PC-3 (cell line): ENCODE results near the gene TMTC2. TPM values are rescaled to one million over a fixed set of nuclear protein-coding genes. Genes with fewer than 3 reads are reported as not detected.

Experiments
- ATAC-seq: fragments of 200-7000 bp; cut with Tn5 transposase; 2 replicates; pipeline ENCODE4 v1.9.1; 2020; ENCODE audit warnings: mild to moderate bottlenecking, moderate library complexity
- BruUV-seq: library from RNA; stranded (reverse); fragments of 400-500 nt; replicated peaks from 2 replicates; lab custom pipeline; 2021; lab: Mats Ljungman, UMichigan
- CTCF ChIA-PET: fragments of 300-600 bp; sonication (Branson Sonifier 250); formaldehyde crosslinking; loops from one replicate; lab custom pipeline; 2022; ENCODE audit warnings: antibody characterized with exemption; lab: Charles Lee
- POLR2A ChIA-PET: fragments of 300-600 bp; sonication (Branson Sonifier 250); formaldehyde crosslinking; loops from one replicate; lab custom pipeline; 2022; ENCODE audit warnings: antibody characterized with exemption; ENCODE audit not compliant: unreplicated experiment; lab: Charles Lee
- DNase-seq: peaks from one replicate; pipeline ENCODE4 v3.0.0-alpha.2; 2015
- H2AFZ ChIP-seq: fragments of 300-600 bp; sonication (generic); 2 replicates; pipeline ENCODE4 v1.6.0; 2016; ENCODE audit warnings: antibody characterized with exemption, low read length
- H3F3A ChIP-seq: fragments of 300-600 bp; sonication (generic); one replicate; pipeline ENCODE4 v1.6.0; 2017; ENCODE audit warnings: antibody characterized with exemption, low read length, control low read depth, mild to moderate bottlenecking; ENCODE audit not compliant: unreplicated experiment
- H3K27ac ChIP-seq: fragments of 300-600 bp; sonication (generic); 2 replicates; pipeline ENCODE4 v1.5.1; 2016; ENCODE audit warnings: mild to moderate bottlenecking, low read length
- H3K27me3 ChIP-seq: fragments of 300-600 bp; sonication (generic); 2 replicates; pipeline ENCODE4 v1.6.1; 2016; ENCODE audit warnings: low read length, mixed read lengths
- H3K36me3 ChIP-seq: fragments of 300-600 bp; sonication (generic); 2 replicates; pipeline ENCODE4 v1.6.1; 2016; ENCODE audit warnings: low read depth, mixed run types, low read length, mixed read lengths
- H3K4me1 ChIP-seq: fragments of 300-600 bp; sonication (generic); 2 replicates; pipeline ENCODE4 v1.5.1; 2016; ENCODE audit warnings: low read length; ENCODE audit not compliant: insufficient read depth
- H3K4me2 ChIP-seq: fragments of 300-600 bp; sonication (generic); 2 replicates; pipeline ENCODE4 v1.6.0; 2016; ENCODE audit warnings: low read length
- H3K4me3 ChIP-seq: fragments of 300-600 bp; sonication (generic); 2 replicates; pipeline ENCODE4 v1.5.1; 2016; ENCODE audit warnings: mild to moderate bottlenecking, low read length, mixed read lengths
- H3K79me2 ChIP-seq: fragments of 300-600 bp; sonication (generic); 2 replicates; pipeline ENCODE4 v1.6.1; 2017; ENCODE audit warnings: low read length, mixed read lengths
- H3K9ac ChIP-seq: fragments of 300-600 bp; sonication (generic); 2 replicates; pipeline ENCODE4 v1.6.0; 2016; ENCODE audit warnings: mild to moderate bottlenecking, low read length
- H3K9me2 ChIP-seq: fragments of 300-600 bp; sonication (generic); replicated peaks from 2 replicates; pipeline ENCODE4 v1.6.1; 2016; ENCODE audit warnings: mixed run types, low read length, mixed read lengths
- H3K9me3 ChIP-seq: fragments of 300-600 bp; sonication (generic); 2 replicates; pipeline ENCODE4 v1.6.1; 2016; ENCODE audit warnings: low read length, mixed read lengths
- H4K20me1 ChIP-seq: fragments of 300-600 bp; sonication (generic); 2 replicates; pipeline ENCODE4 v1.6.1; 2016; ENCODE audit warnings: low read length, mixed read lengths
- CTCF ChIP-seq: fragments of 300-600 bp; sonication (generic); conservative IDR thresholded peaks from 2 replicates; pipeline ENCODE4 v1.5.1; 2017; ENCODE audit warnings: antibody characterized with exemption, low read depth, mild to moderate bottlenecking, low read length
- EZH2 ChIP-seq: fragments of 300-600 bp; sonication (generic); IDR thresholded peaks from one replicate; pipeline ENCODE4 v1.6.1; 2017; ENCODE audit warnings: antibody characterized with exemption, mild to moderate bottlenecking, low read length; ENCODE audit not compliant: unreplicated experiment
- EZH2phosphoT487 ChIP-seq: fragments of 300-600 bp; sonication (generic); IDR thresholded peaks from 2 replicates; pipeline ENCODE4 v1.6.1; 2018; ENCODE audit warnings: mild to moderate bottlenecking, antibody characterized with exemption, low read length, borderline replicate concordance
- intact Hi-C: fragments of 100-400 bp; cut with micrococcal nuclease; formaldehyde crosslinking; loops from 2 replicates; pipeline ENCODE4 v1.9.0; 2023
- total RNA-seq: library from RNA; depleted of rRNA; stranded (reverse); fragments of >200 nt; gene quantifications from 2 replicates; pipeline ENCODE4 v1.2.3, GENCODE V29; 2014

The TMTC2 gene
- total RNA-seq, 1 experiment from 2014 or later, result 10.7 TPM

- Histone ChIP-seq H3K79me2 (peaks cover 33% of the 10 kb centered on the region), H3K4me1 (peaks cover 31% of the 10 kb centered on the region), H3K36me3 (peaks cover 16% of the 10 kb centered on the region), H3K9me3 (no peaks in the 10 kb centered on the region), H3K4me3 (peak overlapping the region; percentile 76), H3F3A (no peaks in the 10 kb centered on the region), H3K4me2 (peak overlapping the region; percentile 89), H2AFZ (peak overlapping the region; percentile 64; the same call in 1 of the 2 replicates), H3K27ac (no peak overlapping the region), H3K9ac (peak overlapping the region; percentile 88; the same call in 1 of the 2 replicates), H3K9me2 (no peaks in the 10 kb centered on the region), H4K20me1 (no peaks in the 10 kb centered on the region; the same call in 1 of the 2 replicates), H3K27me3 (no peaks in the 10 kb centered on the region)
- TF ChIP-seq EZH2phosphoT487 (no peak), EZH2 (no peak), CTCF (no peak)
- CTCF ChIA-PET, result no interaction called here
- no peak for ATAC-seq
- no TSS peak for BruUV-seq
- intact Hi-C loops, result loop anchor here (5.0 to 10.0 kb wide), 5 partner anchors 189 to 1709 kb away; no protein-coding TSS in a partner anchor
- POLR2A ChIA-PET, result no interaction called here
- DNase-seq, result no peak
These were observed 1.9 kb downstream of the TMTC2 start for GRCh38 chr12:82688596-82688995.

- Histone ChIP-seq H2AFZ (no peak overlapping the region), H3K36me3 (peaks cover 16% of the 10 kb centered on the region), H4K20me1 (no peaks in the 10 kb centered on the region; the same call in 1 of the 2 replicates), H3K9me2 (no peaks in the 10 kb centered on the region), H3K9ac (no peak overlapping the region), H3K4me2 (peak overlapping the region; percentile 89), H3K4me3 (peak overlapping the region; percentile 76; the same call in 1 of the 2 replicates), H3K27ac (no peak overlapping the region), H3F3A (peaks cover 6% of the 10 kb centered on the region), H3K9me3 (no peaks in the 10 kb centered on the region), H3K27me3 (no peaks in the 10 kb centered on the region), H3K4me1 (peaks cover 39% of the 10 kb centered on the region), H3K79me2 (peaks cover 33% of the 10 kb centered on the region)
- intact Hi-C loops, result loop anchor here (5.0 kb wide), 1 partner anchor 47 kb away; no protein-coding TSS in a partner anchor
- ChIA-PET POLR2A (no interaction called here), CTCF (no interaction called here)
- no peak for ATAC-seq
- DNase-seq, result no peak
- BruUV-seq, result no TSS peak
- TF ChIP-seq EZH2, result no peak
- no peak for TF ChIP-seq CTCF
- no peak for TF ChIP-seq EZH2phosphoT487
These were observed 3.3 kb downstream of the TMTC2 start for GRCh38 chr12:82690006-82690405.

GRCh38 chr12:82691513-82691912 is 4.8 kb downstream of the TMTC2 start:
- peaks cover 16% of the 10 kb centered on the region for H3K36me3 ChIP-seq
- peaks cover 33% of the 10 kb centered on the region for H3K79me2 ChIP-seq
- no peak overlapping the region for H3K9ac ChIP-seq
- no peak for TF ChIP-seq EZH2
- no peak for TF ChIP-seq EZH2phosphoT487
- TF ChIP-seq CTCF, result no peak
- no TSS peak for BruUV-seq
- H3K9me2 ChIP-seq, result no peaks in the 10 kb centered on the region
- H3F3A ChIP-seq, result peaks cover 6% of the 10 kb centered on the region
- CTCF ChIA-PET, result no interaction called here
- no peaks in the 10 kb centered on the region for H3K27me3 ChIP-seq
- no peaks in the 10 kb centered on the region for H3K9me3 ChIP-seq
- H3K4me1 ChIP-seq, result peaks cover 41% of the 10 kb centered on the region
- H3K4me3 ChIP-seq, result no peak overlapping the region
- no peaks in the 10 kb centered on the region; the same call in 1 of the 2 replicates for H4K20me1 ChIP-seq
- no peak overlapping the region for H2AFZ ChIP-seq
- H3K4me2 ChIP-seq, result no peak overlapping the region
- intact Hi-C loops, result loop anchor here (5.0 kb wide), 1 partner anchor 46 kb away; no protein-coding TSS in a partner anchor
- H3K27ac ChIP-seq, result no peak overlapping the region
- ATAC-seq (no peak), DNase-seq (no peak)
- POLR2A ChIA-PET, result no interaction called here
